NB4 (cell line): ENCODE data around the gene GATM.

ENCODE experiments used
- POLR2A ChIP-seq: IDR thresholded peaks from 2 replicates; pipeline ENCODE4 v1.6.1; 2011; ENCODE audit warnings: mild to moderate bottlenecking; ENCODE audit not compliant: insufficient read length; ENCODE audit errors: extremely low read depth
- TF ChIP-seq, protein P1 (sequence below): IDR thresholded peaks from one replicate; pipeline ENCODE4 v1.5.1; 2012; ENCODE audit warnings: low read depth, low read length
- TF ChIP-seq, protein P2 (sequence below): IDR thresholded peaks from 2 replicates; pipeline ENCODE4 v1.6.1; 2011; ENCODE audit warnings: low read depth, low read length

DNA sequence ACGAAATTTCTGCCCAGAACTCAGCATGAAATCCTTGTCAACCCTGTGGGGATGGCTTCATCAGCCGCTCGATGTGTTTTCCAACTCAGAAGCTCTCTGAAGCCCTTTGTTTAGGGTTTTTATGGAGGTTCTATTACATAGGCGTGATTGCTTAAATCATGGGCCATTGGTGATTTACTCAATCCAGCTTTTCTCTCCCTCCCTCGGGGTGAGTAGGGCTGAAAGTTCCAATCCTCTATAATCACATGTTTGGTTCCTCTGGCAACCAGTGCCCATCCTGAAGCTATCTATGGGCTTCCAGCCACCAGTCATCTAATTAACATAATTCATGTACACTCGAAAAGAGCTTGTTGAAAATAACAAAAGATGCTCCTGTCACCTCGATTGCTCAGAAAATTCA, 51.6 kb downstream of the GATM start:
- TF ChIP-seq POLR2A, result no peak
- TF ChIP-seq, protein P1, sequence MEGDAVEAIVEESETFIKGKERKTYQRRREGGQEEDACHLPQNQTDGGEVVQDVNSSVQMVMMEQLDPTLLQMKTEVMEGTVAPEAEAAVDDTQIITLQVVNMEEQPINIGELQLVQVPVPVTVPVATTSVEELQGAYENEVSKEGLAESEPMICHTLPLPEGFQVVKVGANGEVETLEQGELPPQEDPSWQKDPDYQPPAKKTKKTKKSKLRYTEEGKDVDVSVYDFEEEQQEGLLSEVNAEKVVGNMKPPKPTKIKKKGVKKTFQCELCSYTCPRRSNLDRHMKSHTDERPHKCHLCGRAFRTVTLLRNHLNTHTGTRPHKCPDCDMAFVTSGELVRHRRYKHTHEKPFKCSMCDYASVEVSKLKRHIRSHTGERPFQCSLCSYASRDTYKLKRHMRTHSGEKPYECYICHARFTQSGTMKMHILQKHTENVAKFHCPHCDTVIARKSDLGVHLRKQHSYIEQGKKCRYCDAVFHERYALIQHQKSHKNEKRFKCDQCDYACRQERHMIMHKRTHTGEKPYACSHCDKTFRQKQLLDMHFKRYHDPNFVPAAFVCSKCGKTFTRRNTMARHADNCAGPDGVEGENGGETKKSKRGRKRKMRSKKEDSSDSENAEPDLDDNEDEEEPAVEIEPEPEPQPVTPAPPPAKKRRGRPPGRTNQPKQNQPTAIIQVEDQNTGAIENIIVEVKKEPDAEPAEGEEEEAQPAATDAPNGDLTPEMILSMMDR, result no peak
- TF ChIP-seq, protein P2, sequence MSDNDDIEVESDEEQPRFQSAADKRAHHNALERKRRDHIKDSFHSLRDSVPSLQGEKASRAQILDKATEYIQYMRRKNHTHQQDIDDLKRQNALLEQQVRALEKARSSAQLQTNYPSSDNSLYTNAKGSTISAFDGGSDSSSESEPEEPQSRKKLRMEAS, result no peak
